Measurements from ENCODE around the gene SF3A2. TPM values are rescaled to one million over a fixed set of nuclear protein-coding genes. Genes with fewer than 3 reads are reported as not detected.
A peak's percentile ranks its signal among the peaks of the same experiment; 100 is the strongest.

Gene SF3A2
- total and polyA plus RNA-seq, 12 donors: 3.9 to 110 (median 28.2) TPM

DNA sequence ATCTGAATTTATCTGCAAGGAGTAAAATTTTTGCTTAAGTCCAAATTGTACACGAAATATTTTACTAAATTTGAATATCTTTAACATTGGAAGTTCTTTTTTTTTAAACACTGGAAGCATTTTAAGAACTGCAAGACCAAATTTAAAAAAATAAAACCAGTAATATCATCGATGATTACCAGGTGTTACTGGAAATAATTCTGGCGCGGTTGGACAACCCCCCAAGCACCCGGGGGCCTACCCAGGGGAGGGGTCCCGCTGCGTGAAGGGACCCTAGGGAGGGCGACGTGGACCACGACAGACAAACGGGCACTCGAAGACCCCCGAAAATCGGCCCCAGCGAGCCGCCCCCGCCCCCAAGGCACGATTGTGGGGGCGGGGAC is 32.2 kb downstream of the SF3A2 start:
- Histone ChIP-seq H3K27ac (peak overlapping the region in 2 of 5 donors; percentile 99 to 100), H3K4me3 (peak overlapping the region in 3 of 4 donors; percentile 23 to 97 (median 75)), H3K27me3 (no peaks in the 10 kb centered on the region), H3K9me3 (replicated peaks in 1 of 3) (no peaks in the 10 kb centered on the region), H3K4me1 (replicated peaks in 1 of 2) (peaks cover 23 to 44% of the 10 kb centered on the region in 2 donors), H3K36me3 (replicated peaks in 1 of 2) (peaks cover 0 to 24% of the 10 kb centered on the region in 2 donors)
- intact Hi-C loops (cut with DNase I): no loop called here
- 1 to 4% (median 2%) methylated on average over 13 to 19 of the region's 19 CpGs for WGBS, 4 donors
- DNase-seq: no peak
- no peak for TF ChIP-seq POLR2A (IDR thresholded peaks at IDR 0.05)
- TF ChIP-seq, protein P1, sequence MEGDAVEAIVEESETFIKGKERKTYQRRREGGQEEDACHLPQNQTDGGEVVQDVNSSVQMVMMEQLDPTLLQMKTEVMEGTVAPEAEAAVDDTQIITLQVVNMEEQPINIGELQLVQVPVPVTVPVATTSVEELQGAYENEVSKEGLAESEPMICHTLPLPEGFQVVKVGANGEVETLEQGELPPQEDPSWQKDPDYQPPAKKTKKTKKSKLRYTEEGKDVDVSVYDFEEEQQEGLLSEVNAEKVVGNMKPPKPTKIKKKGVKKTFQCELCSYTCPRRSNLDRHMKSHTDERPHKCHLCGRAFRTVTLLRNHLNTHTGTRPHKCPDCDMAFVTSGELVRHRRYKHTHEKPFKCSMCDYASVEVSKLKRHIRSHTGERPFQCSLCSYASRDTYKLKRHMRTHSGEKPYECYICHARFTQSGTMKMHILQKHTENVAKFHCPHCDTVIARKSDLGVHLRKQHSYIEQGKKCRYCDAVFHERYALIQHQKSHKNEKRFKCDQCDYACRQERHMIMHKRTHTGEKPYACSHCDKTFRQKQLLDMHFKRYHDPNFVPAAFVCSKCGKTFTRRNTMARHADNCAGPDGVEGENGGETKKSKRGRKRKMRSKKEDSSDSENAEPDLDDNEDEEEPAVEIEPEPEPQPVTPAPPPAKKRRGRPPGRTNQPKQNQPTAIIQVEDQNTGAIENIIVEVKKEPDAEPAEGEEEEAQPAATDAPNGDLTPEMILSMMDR (IDR thresholded peaks at IDR 0.05): no peak

DNA sequence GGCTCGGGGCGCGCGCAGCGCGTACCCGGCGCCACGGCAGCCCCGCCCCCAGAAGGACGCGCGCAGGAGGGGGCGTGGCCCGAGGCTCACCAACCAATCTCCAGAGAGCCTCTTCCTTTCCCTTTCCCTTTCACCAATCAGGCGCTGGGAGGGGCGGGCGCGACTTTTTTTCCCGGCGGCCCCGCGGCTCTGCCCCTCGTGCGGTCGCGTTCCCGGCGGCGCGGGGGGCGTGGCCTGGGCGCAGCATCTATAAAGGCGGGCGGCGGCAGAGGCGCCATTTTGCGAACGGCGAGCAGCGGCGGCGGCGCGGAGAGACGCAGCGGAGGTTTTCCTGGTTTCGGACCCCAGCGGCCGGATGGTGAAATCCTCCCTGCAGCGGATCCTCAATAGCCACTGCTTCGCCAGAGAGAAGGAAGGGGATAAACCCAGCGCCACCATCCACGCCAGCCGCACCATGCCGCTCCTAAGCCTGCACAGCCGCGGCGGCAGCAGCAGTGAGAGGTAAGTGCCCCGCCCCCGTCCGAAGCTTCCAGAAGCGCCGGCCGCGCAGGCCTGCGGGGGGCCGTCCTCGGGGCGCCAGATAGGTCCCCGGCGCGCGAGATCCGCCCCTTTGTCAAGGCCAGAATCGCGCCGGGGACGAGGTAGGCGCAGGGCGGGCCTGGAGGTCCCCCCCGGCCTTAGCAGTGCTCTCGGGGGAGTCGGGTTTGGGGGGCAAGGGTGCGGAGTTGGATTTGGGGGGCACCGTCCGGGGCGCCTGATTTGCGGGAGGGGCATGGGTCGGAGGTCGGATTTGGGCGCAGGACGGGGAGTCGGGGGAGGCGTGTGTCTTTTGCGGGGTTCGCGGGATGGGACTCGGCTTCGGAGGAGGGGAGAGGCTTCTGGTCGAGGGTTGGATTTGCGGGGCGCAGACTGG is 32.9 kb downstream of the SF3A2 start:
- peak; percentile 100 for TF ChIP-seq POLR2A (IDR thresholded peaks at IDR 0.05)
- TF ChIP-seq, protein P1 (IDR thresholded peaks at IDR 0.05): peak in 3 of 6 experiments; percentile 28 to 57 (median 43)
- H3K36me3 ChIP-seq (replicated peaks in 1 of 2): peaks cover 0 to 24% of the 10 kb centered on the region in 2 donors
- intact Hi-C loops (cut with DNase I): loop anchor here (5.0 kb wide), 2 partner anchors 32 to 112 kb away; partner anchors contain the start of genes PLEKHJ1 (in 1 of the 2) and SF3A2 (in 1 of the 2)
- H3K4me1 ChIP-seq (replicated peaks in 1 of 2): peaks cover 23 to 51% of the 10 kb centered on the region in 2 donors
- peak overlapping the region; percentile 95 to 100 (median 99) for H3K27ac ChIP-seq
- H3K27me3 ChIP-seq: no peaks in the 10 kb centered on the region
- peak overlapping the region; percentile 72 to 100 (median 86) for H3K4me3 ChIP-seq
- peak; percentile 97 to 99 (median 98) for DNase-seq
- no peaks in the 10 kb centered on the region for H3K9me3 ChIP-seq (replicated peaks in 1 of 3)
- 0 to 2% (median 1%) methylated on average over 12 to 103 of the region's 103 CpGs for WGBS, 4 donors

DNA sequence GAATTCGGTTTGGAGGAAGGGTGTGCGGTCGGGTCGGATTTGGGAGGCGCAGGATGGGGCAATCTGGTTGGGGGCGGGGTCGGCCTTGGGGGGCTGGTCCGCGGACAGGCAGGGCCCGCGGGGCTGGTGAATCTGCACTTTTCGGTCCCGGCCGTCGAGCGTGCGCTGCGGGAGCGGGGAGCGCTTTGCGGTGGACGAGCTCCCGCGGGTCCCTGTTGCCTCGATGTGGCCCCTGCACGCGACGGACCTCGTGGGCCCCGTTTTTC is 33.5 kb downstream of the SF3A2 start:
- Histone ChIP-seq H3K4me3 (peak overlapping the region; percentile 72 to 100 (median 86)), H3K27me3 (no peaks in the 10 kb centered on the region), H3K9me3 (replicated peaks in 1 of 3) (no peaks in the 10 kb centered on the region), H3K4me1 (replicated peaks in 1 of 2) (peaks cover 25 to 54% of the 10 kb centered on the region in 2 donors), H3K36me3 (replicated peaks in 1 of 2) (peaks cover 0 to 24% of the 10 kb centered on the region in 2 donors), H3K27ac (peak overlapping the region; percentile 95 to 100 (median 99))
- TF ChIP-seq, protein P1 (IDR thresholded peaks at IDR 0.05): no peak
- TF ChIP-seq POLR2A (IDR thresholded peaks at IDR 0.05): no peak
- WGBS, 4 donors: 0 to 1% (median 1%) methylated on average over 1 to 30 of the region's 30 CpGs; no CpG with 5 or more reads in 1 of the 4 donors
- DNase-seq: peak; percentile 74 to 84 (median 81)
- intact Hi-C loops (cut with DNase I): loop anchor here (5.0 kb wide), 2 partner anchors 33 to 113 kb away; partner anchors contain the start of genes PLEKHJ1 (in 1 of the 2) and SF3A2 (in 1 of the 2)
